NCI-H510A treated with DMSO at 0.1 percent for 48 hours (cell line): ENCODE data around the gene GALNT7.

Experiments used
- DNase-seq: peaks from one replicate; lab custom pipeline; 2025; lab: John Stamatoyannopoulos, UW

Gene GALNT7

DNA sequence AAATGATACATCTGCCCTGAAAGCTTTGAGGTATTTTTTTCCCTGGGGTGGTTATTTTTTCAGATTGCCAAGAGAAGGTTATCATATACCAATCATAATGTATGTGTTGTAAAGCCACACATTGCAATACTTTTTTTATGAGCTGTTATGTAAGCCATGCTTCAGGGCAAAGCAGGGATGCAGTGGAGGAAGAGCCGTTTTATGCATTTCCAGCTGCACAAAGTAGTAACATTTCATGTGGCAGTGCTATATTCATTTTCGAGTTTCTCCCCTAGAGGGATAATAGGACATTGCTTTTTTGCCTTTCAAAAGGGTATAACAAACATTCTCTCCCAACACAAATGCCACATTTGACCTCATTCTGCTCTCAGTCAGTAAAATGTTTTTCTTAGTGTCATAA is 68.5 kb downstream of the GALNT7 start:
- no peak for DNase-seq

DNA sequence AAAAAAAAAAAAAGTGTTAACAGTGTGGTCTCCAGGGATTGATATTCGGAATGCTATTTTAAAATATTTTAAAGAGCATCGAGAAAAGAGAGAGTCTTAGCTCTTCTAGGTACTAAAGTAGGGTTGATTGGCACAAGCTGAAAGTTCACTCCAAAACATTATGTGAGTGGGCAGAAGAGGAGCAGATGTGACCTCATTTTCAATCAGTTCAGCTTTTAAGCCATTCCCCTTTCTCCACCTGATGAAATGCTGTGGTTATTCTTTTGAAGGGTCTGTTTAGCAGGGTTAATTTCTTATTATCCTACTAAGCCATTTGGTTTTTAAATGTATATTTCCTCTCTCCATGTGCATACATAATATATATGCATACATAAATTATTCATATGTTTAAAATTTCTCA is 69.2 kb downstream of the GALNT7 start:
- DNase-seq = no peak

DNA sequence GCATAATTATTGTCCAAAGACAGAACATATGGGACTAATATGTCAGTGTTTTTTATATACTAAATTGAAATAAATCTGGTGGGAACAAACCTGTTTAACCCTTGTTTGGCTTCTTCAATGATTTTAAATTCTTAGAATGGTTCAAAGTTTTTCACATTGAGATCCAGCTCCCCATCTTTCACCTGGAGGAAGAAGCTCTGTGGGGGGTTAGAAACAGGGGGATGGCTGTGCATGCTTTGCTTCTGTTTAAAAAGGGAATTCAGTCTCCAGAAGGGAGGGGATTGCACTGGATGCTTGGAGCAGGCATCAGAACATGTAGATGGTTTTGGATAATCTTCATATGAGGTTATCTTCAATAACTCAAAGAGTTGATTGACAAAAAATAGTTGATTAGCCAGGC is 72.1 kb downstream of the GALNT7 start:
- no peak for DNase-seq

DNA sequence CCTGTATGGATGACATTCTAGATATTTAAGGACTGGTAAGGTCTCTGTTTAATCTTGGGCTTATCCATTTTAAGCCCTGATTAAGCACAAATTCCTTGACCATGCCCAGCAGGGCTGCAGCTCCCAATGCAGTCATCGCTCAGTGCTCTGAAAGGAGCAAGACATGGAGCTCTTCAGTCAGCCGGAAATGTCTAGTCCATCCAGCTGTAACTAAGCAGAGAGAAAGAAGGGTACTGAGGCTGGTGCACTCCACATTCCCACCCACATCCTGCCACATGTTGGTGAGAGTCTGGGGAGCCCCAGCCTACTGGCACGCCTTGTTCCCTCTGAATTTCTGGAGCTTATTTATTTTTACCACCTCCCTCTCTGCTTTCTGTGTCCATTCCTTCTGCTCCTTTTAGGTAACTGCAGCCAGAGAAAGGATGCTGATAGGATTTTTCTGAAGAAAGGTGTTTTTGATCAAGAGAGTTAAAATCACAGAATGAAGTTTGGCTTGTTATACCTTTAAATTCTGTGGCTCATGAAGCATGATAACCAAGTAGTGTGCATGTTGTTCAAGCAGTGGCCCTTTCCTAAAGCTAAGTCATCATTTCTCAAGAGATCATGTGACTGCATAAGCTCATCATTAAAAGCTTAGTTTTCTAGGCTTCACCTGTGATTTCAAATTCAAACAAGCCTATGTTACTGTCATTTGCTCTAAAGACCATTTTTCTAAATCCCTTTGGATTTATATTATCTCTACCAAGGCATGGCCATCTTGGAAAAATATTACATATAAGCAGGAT is 74.0 kb downstream of the GALNT7 start:
- peak; percentile 20 for DNase-seq

DNA sequence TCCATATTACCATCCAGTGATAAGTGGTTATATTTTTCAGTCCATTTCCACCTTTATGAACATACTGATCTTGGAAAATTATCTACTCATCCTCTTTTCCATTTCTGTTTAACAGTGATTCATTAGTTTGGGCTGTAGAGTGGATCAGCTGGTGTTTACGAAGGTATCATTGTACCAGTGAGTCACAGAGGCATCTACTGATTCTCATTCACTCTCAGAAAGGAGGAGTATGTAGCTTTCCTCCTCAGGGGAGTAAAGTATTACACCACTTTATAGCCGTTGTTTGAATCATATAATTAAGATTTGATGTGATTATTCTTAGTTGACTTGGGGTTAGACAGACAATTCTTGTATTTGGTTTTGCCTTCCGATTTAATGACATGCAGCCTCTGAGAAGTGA is 74.7 kb downstream of the GALNT7 start:
- DNase-seq = no peak

DNA sequence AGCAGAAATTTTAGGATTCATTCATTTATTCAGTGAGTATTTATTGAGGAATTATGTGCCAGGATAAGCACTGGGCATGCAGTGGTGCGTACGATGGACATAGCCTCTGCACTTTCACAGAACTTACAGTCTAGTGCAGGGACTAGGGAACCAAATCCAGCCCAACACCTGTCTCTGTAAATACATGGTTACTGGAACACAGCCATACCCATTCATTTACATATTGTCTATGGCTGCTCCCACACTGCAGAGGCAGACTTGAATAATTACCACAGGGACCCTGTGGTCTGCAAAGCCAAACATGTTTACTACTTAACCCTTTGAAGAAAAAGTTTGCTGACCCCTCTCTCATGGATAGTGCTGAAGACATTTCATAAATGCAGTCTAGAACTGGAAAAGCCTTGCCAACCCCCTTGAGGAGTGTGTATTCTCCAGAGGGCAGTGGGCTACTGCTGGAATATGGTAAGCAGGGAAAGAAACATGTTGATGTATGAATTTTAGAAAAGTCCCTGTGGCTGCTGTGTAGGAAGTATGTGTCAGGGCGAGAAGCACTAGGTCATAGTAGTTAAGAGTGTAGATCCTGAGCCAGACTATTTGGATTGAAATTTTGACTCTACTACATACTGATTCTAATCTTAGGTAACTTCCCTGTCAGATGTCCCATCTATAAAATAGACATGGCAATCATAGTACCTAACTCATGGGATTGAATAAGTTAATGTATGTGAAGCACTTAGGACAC is 75.5 kb downstream of the GALNT7 start:
- DNase-seq = no peak

DNA sequence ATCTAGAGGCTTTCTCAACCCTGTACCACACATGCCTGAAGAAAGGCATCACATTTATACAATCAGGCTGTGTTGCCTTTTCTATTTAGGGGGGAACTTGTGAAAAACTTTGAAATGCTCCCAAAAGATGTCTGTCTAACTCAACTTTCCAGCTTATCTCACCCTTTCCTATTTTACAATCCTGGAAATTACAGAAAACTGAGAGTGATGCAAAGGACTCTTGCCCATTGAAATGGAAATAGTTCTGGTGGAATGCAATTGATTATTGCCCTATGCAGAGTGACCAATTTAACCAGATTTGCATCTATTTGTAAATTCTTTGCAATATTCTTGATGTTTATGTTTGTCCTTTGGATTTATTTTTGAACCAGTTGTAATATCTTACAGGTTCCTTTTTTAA is 77.3 kb downstream of the GALNT7 start:
- DNase-seq = no peak

DNA sequence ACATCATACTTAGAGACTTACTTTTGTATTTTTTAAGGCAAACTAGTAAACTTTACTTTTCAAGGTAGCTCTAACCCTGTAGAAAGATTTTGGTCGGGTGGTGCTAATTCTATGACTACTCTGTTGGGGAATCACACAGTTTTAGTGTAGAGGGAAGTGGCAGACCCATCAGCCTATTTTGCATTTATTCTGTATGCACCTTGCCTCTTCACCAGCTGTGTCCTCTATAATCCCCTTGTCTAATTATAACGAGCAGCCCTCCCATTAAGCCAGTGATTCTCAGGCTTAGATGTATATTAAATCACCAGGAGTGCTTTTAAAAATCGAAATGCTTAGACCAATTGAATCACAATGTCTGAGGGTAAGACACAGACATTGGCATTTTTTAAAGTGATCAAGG is 78.1 kb downstream of the GALNT7 start:
- no peak for DNase-seq

DNA sequence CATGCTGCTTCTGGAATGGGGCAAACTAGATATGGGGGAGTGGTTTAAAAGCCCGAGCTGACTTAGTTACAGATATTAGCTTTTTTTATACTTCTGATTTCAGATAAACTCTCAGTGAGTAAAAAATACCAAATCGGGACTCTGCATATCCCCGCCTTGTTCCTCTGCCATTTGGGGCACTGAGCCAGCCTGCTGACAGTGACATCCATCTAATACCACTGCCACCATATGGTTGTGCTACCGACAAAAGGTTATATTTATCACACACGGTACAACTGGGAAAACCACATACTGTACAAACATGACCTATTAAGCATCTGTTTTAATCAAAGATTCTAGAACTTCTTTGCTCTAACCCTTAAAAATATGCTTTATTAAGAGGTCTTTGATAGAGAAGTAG is 78.7 kb downstream of the GALNT7 start:
- DNase-seq = no peak

DNA sequence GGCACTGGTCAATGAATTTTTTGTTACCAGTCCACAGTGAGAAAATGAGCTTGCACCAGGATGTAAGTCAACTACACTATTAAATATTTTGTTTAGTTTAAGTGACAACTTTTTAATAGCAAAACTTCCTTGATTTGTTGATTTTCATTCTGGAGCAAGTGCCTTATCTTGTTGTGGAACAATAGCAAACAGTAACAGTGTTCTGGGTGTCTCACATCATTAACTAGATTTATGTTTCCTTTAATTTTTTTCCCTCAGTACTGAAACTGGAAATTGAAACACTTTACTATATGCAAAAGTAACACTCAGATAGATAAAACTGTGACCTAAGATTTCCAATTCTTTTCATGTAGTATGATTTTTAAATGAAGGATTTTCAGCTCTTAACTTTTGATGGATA is 80.1 kb downstream of the GALNT7 start:
- no peak for DNase-seq

DNA sequence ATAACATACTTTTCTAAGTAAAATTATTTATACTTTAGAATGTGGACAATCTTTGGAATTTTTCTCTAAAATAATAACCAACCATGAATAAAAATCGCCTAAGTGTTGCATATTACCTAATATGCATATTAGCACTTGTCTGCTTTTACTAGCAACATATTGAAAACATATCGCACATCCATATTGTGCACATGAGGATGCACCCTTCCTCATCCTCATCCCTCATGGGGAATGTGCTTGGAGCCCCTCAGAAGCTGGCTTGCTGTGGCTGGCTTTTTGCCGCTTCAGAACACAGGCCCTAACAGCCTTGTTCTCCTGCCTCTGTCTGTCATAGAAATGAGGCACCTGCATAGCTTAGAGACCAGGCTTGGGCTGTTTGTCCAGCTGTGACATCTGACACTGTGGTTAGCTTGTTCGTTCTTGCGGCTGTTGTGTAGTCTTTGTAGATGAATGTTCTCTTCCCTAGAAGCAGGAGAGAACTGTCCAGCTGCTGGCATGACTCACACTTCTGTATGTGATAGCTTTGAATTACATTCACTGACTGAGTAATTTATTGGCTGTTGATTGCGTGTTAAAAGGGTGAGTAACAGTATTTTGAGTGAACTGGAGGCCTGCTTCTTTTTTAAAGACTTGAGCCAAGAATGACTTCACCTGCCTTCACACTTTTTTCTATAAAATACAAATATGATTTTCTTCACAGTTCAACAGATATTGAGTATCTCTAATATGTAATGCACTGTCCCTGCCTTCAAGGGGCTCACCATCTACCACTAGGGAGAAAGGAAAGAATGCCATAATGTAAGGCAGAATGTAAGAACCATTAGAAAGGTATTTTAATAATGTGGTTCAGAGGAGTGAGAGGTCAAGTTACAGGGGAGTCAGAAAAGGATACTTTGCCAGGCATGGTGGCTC is 83.7 kb downstream of the GALNT7 start:
- peak; percentile 90 for DNase-seq

DNA sequence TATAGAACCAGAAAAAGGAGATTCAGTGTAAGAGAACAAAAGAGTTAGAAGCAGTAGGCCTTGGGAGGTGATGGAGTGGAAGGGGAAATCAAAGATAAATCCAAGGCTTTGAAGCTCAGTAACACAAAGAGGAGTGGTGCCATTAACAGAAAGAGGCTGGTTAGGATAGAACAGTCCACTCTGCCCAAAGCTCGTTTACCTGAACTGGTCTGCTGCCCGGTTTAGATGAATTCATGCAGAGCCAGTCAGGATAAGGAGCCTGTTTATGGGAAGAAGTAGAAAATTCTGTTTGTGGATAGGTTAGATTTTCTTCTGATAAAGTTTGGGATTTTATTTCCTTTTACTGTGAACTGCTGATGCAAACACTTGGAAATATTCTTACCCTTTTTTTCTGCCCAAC is 85.0 kb downstream of the GALNT7 start:
- DNase-seq = no peak

DNA sequence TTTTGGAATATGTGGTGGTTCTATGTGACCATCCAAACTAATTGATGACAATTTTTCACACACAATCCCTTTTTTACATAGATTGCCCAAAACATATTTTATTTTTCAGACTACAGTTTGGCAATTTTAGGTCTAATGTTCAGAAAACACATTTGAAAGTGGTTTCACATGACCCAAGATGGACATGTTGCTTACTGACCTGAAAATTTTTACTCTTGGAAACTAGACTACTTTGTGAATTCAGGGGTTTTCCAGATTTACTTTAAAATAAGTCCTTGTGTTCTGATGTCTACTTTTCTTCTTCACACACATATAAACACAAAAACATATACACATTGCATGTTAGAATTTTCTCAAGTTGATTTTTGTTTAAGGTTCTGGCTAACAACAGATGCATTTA is 86.0 kb downstream of the GALNT7 start:
- DNase-seq = no peak

DNA sequence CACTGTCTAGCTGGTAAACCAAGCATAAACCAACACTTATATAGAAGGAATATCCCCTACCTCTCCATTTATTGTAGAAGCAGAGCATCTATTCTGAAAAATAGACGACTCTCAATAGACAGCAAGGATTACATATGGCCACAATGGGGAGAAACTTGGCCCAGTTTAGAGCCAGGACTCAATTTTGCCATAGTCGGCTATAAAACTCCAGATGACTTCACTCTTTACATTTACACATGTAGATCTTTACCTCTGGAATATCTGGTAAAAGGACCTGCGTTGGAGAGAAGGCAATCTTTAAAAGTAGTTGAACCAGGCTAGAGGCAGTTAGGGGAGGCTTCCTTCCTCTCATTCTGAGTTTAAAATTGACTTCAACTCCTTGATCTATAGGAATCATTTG is 88.2 kb downstream of the GALNT7 start:
- no peak for DNase-seq

DNA sequence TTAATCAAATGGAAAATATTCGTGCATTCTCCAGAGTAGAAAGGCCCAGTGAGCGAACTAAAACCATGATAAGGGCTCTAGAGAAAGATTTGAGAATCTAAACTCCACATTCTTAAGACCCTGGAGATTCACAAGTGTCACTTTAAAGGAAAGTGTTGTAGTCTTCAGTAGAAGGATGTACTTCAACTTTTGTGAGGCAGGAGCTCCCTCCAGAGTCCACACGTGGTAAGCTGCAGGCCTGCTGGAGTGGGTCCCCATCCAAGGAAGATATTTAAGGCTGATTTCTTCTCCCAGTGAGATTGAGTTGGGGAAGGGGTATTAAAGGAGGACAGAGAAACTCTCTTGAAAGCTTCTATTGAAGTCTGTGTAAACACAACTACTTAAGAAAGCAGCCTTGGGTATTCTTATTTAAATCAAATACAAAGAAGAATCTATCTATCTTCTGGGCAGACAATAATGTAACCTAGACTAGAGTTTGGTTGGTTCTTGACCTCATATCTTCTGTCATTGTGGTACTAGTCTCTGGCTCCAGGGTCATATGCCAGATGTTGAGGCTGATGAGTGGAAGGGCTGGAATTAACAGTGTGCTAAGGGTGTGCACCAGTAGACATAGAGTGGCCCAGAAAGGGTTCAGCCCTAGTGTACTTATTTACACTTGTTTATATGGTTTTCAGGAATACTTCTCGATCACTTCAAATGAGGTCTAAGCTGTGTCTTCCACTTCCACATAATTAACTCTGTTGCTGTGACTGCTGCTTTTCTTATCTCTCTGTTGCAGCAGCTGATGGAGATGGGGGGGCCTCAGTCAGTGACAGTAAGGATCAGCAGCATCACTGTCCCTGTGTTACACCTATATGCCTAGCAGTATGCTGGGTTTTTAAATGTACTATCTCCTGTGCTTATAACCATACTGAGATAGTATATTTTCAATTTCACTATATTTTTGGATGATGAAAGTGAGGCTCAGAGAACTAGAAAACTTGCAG is 89.4 kb downstream of the GALNT7 start:
- peak; percentile 35 for DNase-seq

DNA sequence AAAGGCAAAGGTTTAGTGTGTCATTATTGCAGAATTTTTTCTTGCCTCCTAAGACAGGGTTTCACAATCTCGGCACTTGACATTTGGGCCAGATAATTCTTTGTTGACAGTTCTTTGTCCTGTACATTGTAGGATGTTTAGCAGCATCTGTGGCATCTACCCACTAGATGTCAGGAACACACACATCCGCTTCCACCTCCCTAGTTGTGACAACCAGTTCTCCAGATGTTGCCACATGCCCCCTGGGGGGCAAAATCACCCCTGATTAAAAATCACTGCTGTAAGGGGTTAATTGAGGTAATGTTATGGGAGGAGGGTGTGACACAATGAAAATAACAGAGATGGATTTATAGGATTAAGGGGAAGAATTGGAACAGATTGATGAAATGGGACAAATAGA is 90.3 kb downstream of the GALNT7 start:
- no peak for DNase-seq

DNA sequence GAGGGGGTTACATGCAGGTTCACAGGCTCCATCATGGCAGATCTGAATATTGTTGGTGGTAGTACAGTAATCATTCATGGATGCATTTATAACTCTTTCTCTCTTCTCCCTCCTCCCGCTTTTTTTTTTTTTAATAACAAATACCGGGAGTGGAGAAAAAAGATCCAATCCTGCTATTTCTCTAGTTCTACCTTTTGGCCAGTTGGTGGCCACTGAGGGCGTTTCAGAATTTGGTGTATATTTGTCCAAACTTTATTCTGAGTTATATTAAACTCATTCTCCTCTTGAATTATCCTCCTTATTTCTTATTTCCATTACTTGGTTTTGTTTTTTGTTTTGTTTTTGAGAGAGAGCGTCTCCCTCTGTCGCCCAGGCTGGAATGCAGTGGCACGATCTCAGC is 90.7 kb downstream of the GALNT7 start:
- DNase-seq = no peak

DNA sequence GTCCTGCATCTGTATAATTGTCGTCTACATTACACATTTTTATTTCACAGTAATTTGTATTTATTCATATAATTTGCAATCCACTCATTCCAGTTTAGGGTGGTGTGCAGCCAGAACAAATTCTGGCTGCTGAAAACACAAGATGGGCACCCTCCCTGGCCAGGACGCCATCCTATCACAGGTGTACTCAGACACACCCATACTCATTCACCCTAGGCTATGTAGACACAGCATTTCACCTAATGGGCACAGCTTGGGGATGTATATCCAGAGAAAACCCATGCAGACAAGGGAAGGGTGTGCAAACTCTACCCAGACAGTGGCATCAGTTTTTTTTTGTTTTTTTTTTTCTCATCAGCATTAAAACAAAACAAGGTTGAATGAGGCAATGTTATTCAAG is 92.4 kb downstream of the GALNT7 start:
- DNase-seq = no peak

DNA sequence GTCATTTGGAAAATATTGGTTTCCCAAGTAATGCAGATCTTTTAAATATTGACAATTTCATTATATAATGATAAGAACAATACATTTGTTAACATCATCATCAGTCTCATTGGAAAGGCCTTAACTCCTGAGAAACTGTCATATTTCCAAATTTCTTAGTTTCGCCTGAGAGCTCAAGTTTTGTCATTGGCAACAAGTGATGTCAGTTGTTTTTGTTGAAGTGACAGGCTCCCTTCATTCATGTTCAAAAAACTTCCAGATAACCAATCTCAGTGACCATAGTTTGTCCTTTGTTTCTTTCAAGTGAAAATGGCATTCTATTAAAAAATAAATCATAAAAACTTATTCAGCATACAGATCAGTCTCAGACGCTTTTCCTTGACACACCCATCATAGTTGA is 93.8 kb downstream of the GALNT7 start:
- DNase-seq = no peak

DNA sequence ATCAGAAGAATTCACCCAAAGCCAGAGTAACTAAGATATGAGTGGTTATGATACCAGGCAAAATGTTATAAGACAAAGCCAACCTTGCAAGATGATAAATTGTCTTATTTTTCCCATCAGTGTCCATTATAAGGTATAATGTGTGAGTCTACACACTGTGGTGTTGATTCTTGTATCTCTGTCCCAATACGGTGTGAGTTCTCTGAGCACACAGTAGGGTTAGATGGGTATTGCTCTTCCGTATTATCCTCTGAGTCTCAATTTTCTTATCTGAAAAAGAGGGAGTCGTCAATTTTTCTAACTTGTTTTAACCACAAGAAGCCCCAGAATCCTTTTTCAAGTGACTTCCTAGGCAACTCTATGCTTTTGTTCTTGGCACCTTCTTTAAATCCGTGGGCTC is 95.6 kb downstream of the GALNT7 start:
- no peak for DNase-seq

DNA sequence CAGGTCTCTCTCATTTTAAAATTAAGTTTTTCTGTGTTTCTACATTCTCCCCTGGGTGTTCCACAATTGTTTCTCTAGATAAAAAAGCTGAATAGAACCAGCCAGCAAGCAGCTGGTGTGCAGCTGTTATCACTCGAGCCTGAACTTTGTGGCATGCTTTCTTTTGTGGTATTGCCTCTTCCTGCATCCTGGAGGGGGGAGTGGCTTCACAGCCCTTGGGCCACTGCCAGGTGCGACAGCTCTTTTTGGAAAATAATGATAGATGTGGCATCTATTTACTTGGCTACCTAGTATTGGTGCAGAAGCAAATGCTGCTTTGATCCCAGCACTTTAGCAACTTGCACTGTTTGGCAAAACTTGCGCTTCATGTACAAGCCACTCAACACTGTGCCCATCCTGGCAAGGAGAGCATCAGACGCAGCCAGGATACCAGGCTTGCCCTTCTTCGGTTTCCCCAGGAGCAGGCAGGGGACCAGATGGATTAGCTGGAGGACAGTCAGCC is 96.1 kb downstream of the GALNT7 start:
- peak; percentile 67 for DNase-seq
